T-helper 22 cell (primary cell): ENCODE results near the gene WNK3.
"Not testable (repeated sequence)": the region's sequence is repeated elsewhere in the genome, so short reads cannot be mapped to it uniquely, and the experiment has no call there.

ENCODE experiments used
- DNase-seq: peaks from one replicate; pipeline ENCODE4 v3.0.0-alpha.2; 2020; ENCODE audit warnings: low read depth

Gene WNK3

DNA sequence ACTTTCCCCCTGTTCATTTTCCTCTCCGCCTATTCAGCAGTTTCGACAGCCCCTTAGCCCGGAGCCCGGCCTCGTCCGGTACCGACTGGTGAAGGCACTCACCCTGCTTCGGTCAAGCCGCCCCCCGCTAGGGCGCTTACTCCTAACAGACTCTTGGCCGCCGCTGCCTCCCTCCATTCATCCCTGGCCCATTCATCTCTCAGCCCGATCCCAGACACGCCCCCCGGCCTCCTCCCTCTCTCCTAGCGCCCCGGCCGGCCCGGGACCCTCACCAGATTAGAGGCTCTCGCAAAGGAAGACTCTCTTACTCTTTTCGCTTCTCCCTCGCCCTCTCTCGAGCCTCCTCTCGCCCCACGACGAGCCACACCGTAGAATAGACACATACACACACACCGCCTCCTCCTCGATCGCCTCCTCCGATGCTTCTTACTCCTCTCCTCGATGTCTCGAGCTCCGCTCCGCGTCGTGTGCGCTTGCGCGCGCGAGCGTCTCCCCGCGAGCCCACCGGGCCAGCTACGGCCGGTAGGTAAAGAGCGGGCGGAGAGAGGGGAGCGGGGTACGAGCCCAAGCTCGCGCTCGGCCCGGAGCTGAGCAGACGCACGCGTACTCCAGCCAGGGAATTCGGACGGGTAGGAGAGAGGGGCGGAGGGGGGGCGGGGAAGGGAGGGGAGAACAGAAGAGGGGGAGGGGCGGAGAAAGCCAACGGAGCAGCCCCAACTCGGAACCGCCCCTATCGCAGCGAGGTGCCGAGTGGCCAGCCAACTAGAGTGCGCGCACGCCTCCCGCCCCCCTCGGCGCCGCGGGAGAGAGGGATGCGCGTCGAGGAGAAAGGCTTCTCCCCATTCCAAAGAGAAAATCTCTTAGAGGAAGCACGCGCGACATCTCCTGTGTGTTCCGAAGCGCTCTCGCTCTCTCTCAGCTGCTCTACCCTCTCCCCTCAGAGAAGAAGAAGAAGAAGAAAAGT, at the start of gene WNK3:
TSS of gene WNK3 (minus strand) at position 633 of the 964 bp plus-strand sequence.
- no peak for DNase-seq

DNA sequence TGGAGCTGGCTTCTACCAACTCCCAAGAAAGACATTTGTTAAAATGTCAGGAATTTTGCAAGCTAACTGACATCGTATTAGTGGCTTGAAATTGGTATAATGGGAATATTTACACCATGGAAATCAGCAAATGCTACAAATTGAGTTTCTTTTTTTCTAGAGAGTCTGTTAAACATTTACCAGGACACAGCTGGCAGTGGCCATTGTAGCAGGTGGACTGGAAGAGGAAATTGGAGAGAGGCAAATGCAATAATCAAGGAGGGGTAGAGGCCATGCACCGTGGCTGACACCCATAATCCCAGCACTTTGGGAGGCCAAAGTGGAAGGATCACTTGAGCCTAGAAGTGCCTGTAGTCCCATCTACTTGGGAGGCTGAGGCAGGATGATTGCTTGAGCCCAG, 49.4 kb upstream of the WNK3 start:
- no peak for DNase-seq

DNA sequence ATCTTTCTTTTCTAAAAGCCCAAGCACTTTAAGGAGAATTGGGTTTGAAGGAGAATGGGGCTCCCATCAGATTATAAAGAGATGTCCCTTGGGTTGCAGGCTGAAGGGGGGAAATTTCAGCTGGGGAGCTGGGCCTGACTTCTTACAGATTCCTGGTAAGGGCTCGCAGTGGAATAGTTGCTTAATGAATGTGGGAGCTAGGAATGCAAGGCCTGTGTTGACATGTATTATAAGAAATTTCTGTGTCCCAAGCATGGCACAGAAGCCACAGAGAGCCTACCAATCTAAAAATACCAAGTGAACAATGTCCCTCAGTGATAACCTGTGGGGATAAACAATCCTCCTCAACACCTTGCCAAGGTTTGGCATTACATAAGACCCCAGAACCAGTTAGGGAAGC, 39.3 kb upstream of the WNK3 start:
- no peak for DNase-seq

DNA sequence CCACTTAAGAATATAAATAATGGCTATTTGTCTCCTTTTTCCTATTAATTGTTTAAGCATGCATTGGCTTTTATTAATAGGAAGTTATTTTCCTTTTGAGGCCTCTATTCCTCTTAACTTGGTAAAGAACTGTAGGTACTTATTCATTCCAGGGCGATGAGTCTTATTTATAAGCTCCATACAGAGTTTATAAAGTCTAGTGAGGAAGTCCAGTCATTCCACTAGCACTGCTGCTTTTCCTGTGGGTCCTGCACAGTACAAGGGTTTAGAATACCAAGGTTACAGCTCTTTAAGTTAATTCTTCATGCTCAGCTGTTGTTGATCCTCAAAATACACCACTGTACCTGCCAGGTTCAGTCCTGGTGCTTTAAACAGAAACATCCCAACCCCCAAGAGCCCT, 28.5 kb upstream of the WNK3 start:
- DNase-seq = no peak

DNA sequence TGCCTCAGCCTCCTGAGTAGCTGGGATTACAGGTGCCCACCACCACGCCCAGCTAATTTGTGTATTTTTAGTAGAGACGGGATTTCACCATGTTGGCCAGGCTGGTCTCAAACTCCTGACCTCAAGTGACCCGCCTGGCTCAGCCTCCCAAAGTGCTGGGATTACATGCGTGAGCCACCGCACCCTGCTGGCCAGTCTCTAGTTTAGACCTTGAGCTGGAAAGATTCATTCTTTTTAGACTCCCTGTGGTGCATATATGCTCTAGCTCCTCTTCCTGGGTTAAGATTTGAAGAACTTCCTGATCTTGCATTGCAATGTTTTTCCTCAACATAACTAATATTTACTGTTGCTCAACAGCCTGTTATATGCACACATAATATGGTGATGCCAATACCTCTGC, 26.8 kb upstream of the WNK3 start:
- not testable (repeated sequence) for DNase-seq

DNA sequence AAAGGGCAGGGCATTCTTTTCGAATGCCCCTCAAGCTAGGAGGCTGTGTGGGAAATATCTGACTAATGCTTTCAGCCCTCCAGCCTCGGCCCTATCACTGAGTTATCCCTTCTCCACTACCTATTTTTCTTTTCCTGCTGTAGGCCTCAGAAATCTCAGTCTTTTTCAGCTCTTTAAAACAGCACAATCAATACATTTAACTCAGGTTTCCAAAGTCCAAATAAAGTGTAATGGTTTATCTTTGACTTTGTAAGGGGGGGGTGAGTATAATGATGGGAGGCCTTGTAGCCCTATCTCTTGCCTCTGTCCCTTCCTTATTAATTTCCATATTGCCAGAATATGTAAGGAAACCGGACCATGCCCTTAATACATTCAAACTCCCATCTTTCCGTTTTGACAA, 1.6 kb upstream of the WNK3 start:
- DNase-seq = no peak

DNA sequence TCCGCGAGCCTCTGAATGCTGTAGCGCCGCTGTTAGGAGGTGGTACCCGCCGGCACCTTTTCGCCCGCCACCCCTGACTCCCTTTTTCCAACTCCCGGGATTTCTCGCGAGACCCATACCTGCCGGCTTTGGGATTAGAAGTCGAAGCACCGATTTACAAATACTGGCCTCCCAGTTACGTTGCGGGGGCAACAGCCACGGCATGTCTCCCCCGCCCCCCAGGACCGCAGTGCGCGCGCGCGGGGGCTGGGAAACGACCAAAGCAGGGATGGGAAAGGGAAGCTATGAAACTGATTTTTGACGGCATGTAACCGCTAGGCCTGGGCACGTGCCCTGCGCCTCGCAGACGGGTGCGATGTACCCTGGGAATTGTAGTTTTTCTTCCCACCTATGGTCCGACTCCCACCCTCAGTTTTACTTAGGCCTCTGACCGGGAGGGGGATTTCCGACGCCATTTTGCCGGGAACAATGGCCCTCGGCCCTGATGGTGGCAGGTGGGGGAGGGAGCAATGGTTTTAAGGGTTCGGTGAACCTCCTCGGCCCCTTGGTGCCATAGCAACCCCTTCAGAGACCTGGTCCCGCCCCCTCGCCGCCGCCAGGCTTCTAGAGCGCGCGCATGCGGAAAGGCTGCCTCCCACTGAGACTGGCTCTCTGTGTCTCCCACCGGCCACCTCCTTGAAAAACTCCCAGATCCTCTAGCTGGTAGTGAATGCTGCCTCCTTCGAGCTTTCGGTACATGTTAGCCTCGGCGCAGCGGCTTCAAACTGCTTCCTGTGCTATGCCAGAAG, 772 bp upstream of the WNK3 start:
- DNase-seq = no peak

DNA sequence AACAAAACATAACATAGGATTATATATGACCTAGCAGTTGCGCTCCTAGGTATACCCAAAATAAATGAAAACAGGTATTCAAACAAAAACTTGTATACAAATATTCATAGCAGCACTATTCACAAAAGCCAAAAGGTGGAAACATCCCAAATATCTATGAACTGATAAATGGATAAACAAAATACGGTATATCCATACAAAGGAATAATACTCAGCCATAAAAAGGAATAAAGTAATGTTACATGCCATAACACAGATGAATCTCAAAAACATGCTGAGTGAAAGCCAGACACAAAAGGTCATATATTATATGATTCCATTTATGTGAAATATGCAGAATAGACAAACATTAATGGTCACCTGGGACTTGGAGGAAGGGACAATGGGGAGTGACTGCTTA, 5.2 kb downstream of the WNK3 start:
- DNase-seq = no peak

DNA sequence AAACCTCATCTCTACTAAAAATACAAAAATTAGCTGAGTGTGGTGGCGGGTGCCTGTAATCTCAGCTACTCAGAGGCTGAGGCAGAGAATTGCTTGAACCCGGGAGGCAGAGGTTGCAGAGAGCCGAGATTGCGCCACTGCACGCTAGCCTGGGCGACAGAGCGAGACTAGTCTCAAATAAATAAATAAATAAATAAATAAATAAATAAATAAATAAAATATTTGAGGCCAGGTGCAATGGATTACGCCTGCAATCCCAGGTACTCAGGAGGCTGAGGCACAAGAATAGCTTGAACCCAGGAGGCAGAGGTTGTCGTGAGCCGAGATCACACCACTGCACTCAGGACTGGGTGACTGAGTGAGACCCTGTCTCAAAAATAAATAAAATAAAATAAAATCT, 20.5 kb downstream of the WNK3 start:
- not testable (repeated sequence) for DNase-seq

DNA sequence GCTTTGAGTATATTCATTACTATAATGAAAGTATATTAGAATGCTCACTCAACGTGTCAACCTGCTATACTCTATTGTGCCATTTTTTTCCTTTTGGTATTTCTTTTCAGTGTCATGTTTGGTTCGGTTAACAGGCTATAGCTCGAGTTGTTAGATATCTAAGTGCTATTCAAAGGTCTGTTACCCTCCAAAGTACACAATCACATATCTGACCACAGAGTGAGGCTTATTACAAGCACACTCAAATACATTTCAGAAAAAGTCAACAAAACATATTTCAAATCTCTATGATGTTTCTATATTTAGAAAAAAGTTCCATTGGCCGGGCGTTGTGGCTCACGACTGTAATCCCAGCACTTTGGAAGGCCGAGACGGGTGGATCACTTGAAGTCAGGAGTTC, 32.8 kb downstream of the WNK3 start:
- DNase-seq = no peak

DNA sequence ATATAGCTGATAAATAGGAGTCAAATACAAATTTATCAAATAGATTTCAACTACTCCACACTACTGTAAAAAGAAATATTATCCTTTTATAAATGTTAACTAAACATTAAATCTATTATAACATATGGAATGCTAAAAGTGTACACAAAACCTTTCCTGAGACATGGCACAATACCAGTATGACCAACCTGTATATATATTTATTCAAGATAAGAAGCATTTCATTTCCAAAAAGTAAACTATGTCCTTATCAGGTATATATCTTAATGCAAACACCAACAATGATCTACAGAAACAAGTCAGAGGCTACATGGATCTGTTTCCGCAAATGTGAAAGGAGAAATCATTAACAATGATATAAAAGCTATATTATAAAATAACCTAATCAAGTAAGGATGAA, 37.8 kb downstream of the WNK3 start:
- DNase-seq = no peak

DNA sequence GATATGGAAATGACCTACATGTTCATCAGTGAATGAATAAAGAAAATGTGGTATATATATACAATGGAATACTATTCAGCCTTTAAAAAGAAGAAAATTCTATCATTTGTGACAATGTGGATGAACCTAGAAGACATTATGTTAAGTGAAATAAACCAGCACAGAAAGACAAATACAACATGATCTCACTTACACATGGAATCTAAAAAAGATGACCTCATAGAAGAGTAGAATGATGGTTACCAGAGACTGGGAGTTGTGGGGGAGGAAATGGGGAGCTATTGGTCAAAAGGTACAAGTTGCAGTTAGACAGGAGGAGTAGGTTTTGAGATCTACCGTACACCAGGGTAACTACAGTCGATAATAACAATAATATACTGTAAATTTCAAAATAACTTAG, 51.5 kb downstream of the WNK3 start:
- DNase-seq = no peak

DNA sequence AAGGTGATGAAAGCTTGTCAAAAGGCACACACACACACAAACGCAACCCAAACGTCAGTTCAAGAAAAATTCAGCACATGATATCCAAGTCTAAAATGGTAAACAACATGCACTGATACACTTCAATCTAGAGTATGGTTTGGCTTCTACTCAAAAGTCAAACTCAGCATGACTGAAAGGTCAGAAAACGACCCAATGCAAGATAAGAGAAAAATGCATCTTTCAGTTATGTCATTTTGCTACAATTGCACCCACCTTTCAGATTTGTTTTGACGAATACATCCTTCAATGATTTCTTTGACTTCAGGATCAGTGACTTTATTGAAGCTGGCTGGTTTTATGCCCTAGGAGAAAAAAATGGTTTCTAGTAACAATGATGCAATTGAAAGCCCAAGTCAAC, 56.3 kb downstream of the WNK3 start:
- DNase-seq = no peak

DNA sequence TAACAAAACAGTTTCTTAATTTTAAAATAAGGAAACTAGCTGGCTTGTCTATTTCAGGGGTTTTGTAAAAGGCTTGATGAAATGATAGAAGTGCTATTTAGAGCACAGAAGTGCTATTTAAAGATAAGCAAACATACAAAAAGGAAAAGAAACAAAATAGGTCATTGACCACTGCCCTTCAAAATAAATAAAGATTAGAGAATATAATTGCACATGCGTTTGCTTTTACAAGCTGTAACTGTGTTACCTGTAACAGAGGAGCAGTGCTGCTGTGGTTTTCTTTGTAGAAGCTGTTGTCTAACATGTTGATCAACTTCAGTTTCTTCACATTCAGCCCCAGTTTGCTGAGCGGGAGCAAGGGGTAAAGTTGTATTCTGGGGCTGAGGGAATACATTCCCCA, 63.5 kb downstream of the WNK3 start:
- no peak for DNase-seq

DNA sequence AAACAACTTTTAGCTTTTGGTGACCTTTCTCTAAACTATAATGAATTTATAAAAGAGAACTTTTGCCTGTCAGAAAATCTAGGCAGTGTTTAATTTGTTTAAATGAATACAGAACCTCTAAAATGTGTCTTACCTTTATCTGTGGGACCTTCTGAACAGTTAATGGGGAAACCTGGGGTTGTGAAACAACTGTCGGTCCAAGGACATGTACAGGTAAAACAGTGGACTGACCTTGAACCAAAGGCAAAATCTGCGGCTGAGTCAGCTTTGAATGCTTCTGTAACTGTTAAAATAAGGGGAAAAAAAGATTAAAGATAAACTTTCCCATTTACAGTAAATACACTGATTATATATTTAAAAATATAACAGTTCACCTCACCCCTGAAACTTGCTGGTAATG, 65.1 kb downstream of the WNK3 start:
- no peak for DNase-seq

DNA sequence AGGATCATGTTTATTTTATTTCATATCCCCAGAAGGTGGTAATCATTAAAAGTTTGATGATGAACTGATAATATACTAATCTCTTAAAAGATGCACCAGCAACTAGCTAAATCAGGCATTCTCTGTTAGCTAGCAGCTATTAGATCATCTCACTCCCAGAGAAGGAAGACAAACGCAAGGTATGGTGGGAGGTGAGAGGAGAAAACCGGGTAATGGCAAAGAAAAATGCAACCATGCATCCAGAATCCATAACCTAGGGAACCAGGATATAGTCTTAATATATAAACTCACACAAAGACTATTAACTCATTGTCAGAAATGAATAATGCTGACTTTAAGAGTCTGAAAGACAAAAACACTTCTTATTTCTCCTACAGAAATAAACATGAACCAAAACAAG, 66.1 kb downstream of the WNK3 start:
- DNase-seq = no peak

DNA sequence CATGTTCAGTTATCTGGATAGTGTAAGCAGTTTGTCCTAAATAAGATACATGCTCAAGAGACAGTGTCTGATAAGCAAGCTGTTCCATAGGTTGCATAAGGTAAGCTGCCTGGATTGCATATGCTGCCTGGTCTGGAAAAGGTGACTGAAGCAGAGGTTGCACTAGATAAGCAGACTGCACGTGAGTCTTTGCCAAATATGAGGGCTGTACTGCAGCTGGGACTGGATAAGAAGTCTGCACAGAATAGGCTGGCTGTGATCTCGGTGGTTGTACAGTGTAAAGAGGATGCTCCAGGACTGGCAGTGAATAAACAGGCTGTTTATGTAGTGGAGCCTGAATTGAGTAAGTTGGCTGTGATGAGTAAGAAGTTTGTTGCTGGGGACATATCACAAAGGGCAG, 68.9 kb downstream of the WNK3 start:
- no peak for DNase-seq

DNA sequence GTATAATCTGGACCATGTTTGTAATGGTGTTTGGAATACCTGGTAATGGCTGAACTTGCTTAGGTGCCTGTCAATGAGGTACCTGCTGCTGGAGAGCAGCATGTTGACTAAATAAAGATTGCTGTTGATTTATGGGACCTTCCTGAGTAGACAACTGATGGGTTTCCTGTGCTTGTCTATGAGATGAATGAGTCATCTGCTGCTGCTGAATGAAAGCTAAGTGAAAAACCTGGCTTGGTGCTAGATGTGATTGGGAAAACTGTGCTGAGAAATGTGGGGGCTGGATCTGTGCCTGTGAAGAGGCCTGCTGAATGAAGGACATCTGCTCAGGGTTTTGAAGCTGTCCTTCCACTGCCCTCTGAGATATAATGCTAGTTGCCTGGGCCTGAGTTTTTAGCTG, 69.6 kb downstream of the WNK3 start:
- DNase-seq = no peak

DNA sequence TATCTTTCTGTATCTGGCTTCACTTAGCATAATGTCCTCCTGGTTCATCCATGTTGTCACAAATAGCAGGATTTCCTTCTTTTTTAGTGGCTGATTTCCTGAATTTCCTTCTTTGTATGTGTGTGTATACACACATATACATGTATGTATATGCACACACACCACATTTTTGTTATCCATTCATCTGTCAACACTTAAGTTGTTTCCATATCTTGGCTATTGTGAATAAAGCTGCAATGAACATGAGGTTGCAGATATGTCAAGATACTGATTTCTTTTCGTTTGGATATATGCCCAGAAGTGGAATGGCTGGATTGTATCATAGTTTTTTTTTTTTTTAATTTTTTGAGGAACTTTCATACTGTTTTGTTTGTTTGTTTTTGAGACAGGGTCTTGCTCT, 76.2 kb downstream of the WNK3 start:
- DNase-seq = no peak

DNA sequence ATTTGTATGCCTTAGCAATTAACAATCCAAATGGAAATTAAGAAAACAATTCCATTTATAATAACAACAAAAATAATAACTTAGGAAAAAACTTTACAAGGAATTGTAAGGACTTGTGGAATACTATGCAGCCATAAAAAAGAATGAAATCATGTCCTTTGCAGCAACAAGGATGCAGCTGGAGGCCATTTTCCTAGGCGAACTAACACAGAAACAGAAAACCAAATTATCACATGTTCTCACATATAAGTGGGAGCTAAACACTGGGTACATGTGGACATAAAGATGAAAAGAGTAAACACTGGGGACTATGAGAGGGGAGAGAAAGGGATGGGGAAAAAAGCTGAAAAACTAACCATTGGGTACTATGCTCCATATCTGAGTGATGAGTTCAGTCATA, 77.4 kb downstream of the WNK3 start:
- DNase-seq = no peak

DNA sequence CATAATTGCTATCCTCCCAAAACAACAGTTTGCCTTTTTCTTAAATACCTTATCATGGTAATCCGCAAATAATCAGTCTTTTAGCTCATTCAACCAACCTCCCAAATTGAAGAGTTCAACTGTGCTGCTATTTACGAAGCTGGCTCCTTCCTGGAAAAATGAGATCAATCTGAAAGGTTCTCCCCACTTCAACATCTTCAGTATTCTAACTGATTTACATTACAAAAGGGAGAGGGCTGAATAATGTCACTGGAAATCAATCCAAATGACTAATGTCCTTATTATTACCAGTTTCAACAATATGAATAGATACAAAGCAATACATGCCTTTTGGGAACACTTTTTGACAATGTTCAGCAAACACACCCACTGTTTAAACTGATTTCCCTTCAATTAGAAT, 86.2 kb downstream of the WNK3 start:
- no peak for DNase-seq

DNA sequence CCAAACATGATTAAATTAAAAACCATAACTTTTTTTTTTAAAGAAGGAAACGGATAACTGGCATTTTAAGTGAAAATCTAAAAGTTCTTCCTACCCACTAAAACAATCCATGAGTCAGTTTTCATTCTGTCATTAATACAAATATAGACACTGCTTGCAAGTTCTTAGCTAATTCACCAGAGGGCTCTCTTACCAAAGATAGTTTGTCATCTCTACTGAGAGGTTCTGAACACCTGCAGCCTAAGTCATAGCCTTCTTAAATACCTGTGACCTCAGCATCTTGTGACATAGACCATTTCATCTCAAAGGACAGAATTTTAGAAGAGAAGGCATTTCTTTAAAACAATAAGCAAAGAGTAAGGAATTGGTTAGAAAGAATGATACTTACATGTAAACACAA, 109.5 kb downstream of the WNK3 start:
- DNase-seq = no peak

DNA sequence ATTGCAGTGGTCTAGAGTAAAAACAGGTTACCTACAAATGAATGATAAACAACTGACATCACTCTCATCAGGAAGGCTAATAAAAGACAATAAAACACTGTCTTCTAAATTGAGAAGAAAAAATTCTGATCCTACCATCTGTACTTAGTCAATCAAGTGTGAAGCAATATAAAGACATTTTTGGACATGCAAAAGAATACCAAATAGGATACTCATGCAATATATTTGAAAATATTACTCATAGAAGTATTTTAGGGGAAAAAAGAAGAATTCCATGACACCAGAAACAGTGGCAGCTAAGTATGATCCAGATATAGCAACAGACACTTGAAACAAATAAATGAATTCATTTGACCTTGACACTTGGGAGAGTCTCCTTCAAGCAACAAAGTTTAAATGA, 111.0 kb downstream of the WNK3 start:
- DNase-seq = no peak
